ENCODE results near the gene PDXP. TPM values are rescaled to one million over a fixed set of nuclear protein-coding genes. Genes with fewer than 3 reads are reported as not detected.
"Not testable (repeated sequence)": the region's sequence is repeated elsewhere in the genome, so short reads cannot be mapped to it uniquely, and the experiment has no call there.

PDXP gene
- total RNA-seq, 1 donor from 2014 or later = 12.3 TPM

GRCh38 chr22:37647317-37647716 is 11.2 kb upstream of the PDXP start:
- no peak for DNase-seq

- peak; percentile 91 for DNase-seq
Measured at GRCh38 chr22:37647928-37648327, 10.6 kb upstream of the PDXP start.

GRCh38 chr22:37650463-37651136 is 7.9 kb upstream of the PDXP start:
- DNase-seq = no peak

- DNase-seq = no peak
Measured at GRCh38 chr22:37654563-37655251, 3.8 kb upstream of the PDXP start.

- DNase-seq = no peak
Measured at GRCh38 chr22:37655252-37655563, 3.3 kb upstream of the PDXP start.

GRCh38 chr22:37656583-37656982 is 1.9 kb upstream of the PDXP start:
- not testable (repeated sequence) for DNase-seq

GRCh38 chr22:37657590-37658132 is 862 bp upstream of the PDXP start:
- no peak for DNase-seq

- peak; percentile 5 for DNase-seq
Measured at GRCh38 chr22:37659066-37659896, 758 bp downstream of the PDXP start.

GRCh38 chr22:37659897-37660708 is 1.6 kb downstream of the PDXP start:
- peak; percentile 7 for DNase-seq

- DNase-seq = peak; percentile 15
Measured at GRCh38 chr22:37660709-37661045, 2.2 kb downstream of the PDXP start.

GRCh38 chr22:37661160-37661924 is 2.8 kb downstream of the PDXP start:
- peak; percentile 90 for DNase-seq

- DNase-seq = peak; percentile 5
Measured at GRCh38 chr22:37662039-37662438, 3.5 kb downstream of the PDXP start.

GRCh38 chr22:37663521-37664140 is 5.1 kb downstream of the PDXP start:
- DNase-seq = peak; percentile 58

GRCh38 chr22:37664249-37665101 is 6.0 kb downstream of the PDXP start:
- DNase-seq = peak; percentile 43

- DNase-seq = no peak
Measured at GRCh38 chr22:37665487-37665886, 7.0 kb downstream of the PDXP start.

- no peak for DNase-seq
Measured at GRCh38 chr22:37669586-37669985, 11.1 kb downstream of the PDXP start.

GRCh38 chr22:37672206-37672919 is 13.8 kb downstream of the PDXP start:
- no peak for DNase-seq

- DNase-seq = no peak
Measured at GRCh38 chr22:37672920-37673455, 14.5 kb downstream of the PDXP start.

- DNase-seq = no peak
Measured at GRCh38 chr22:37674248-37674647, 15.7 kb downstream of the PDXP start.
